Type B pancreatic cell (in vitro differentiated cells): ENCODE data around the gene MIPEP. TPM values are rescaled to one million over a fixed set of nuclear protein-coding genes. Genes with fewer than 3 reads are reported as not detected.
A peak's percentile ranks its signal among the peaks of the same experiment; 100 is the strongest.

ENCODE experiments used
- DNase-seq: peaks from one replicate; pipeline ENCODE4 v3.0.0; 2021; ENCODE audit warnings: mixed read lengths; ENCODE audit not compliant: unreplicated experiment; ENCODE audit errors: extremely low spot score
- H3K27ac Mint-ChIP-seq: 2 replicates; pipeline ENCODE4 v1.8.0; 2021; ENCODE audit warnings: mild to moderate bottlenecking, mixed read lengths
- H3K27me3 Mint-ChIP-seq: 2 replicates; pipeline ENCODE4 v1.8.0; 2021; ENCODE audit warnings: mixed read lengths
- H3K36me3 Mint-ChIP-seq: 2 replicates; pipeline ENCODE4 v1.8.0; 2021; ENCODE audit warnings: mixed read lengths
- H3K4me1 Mint-ChIP-seq: one replicate; pipeline ENCODE4 v1.8.0; 2021; ENCODE audit warnings: mixed read lengths; ENCODE audit not compliant: unreplicated experiment
- H3K4me3 Mint-ChIP-seq: 2 replicates; pipeline ENCODE4 v1.8.0; 2021; ENCODE audit warnings: mild to moderate bottlenecking, mixed read lengths
- H3K9me3 Mint-ChIP-seq: 2 replicates; pipeline ENCODE4 v1.8.0; 2021; ENCODE audit warnings: mixed read lengths
- total RNA-seq: library from RNA; stranded (reverse); gene quantifications from 2 replicates; pipeline ENCODE4 v1.2.1, GENCODE V29; 2021; ENCODE audit warnings: low replicate concordance
- TF ChIP-seq, protein P1 (sequence below): fragments of 200-600 bp; sonication (generic); conservative IDR thresholded peaks from 2 replicates; pipeline ENCODE4 v1.5.0; 2021; ENCODE audit warnings: antibody characterized with exemption, mild to moderate bottlenecking

The MIPEP gene
- total RNA-seq, 1 donor from 2014 or later, result 29.9 TPM

- peaks cover 8% of the 10 kb centered on the region for H3K9me3 Mint-ChIP-seq
- H3K27ac Mint-ChIP-seq, result no peak overlapping the region
- H3K4me1 Mint-ChIP-seq, result peaks cover 8% of the 10 kb centered on the region
- no peaks in the 10 kb centered on the region for H3K36me3 Mint-ChIP-seq
- H3K4me3 Mint-ChIP-seq, result no peak overlapping the region
- DNase-seq, result no peak
- TF ChIP-seq, protein P1, sequence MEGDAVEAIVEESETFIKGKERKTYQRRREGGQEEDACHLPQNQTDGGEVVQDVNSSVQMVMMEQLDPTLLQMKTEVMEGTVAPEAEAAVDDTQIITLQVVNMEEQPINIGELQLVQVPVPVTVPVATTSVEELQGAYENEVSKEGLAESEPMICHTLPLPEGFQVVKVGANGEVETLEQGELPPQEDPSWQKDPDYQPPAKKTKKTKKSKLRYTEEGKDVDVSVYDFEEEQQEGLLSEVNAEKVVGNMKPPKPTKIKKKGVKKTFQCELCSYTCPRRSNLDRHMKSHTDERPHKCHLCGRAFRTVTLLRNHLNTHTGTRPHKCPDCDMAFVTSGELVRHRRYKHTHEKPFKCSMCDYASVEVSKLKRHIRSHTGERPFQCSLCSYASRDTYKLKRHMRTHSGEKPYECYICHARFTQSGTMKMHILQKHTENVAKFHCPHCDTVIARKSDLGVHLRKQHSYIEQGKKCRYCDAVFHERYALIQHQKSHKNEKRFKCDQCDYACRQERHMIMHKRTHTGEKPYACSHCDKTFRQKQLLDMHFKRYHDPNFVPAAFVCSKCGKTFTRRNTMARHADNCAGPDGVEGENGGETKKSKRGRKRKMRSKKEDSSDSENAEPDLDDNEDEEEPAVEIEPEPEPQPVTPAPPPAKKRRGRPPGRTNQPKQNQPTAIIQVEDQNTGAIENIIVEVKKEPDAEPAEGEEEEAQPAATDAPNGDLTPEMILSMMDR, result no peak
- H3K27me3 Mint-ChIP-seq, result no peaks in the 10 kb centered on the region
These were observed 204.6 kb downstream of the MIPEP start for GRCh38 chr13:23684647-23685046.

GRCh38 chr13:23683084-23683483 is 206.1 kb downstream of the MIPEP start:
- H3K27me3 Mint-ChIP-seq, result no peaks in the 10 kb centered on the region
- peaks cover 8% of the 10 kb centered on the region for H3K9me3 Mint-ChIP-seq
- no peak overlapping the region for H3K27ac Mint-ChIP-seq
- H3K4me3 Mint-ChIP-seq, result no peak overlapping the region
- TF ChIP-seq, protein P1, result no peak
- H3K36me3 Mint-ChIP-seq, result peaks cover 10% of the 10 kb centered on the region
- H3K4me1 Mint-ChIP-seq, result peaks cover 8% of the 10 kb centered on the region
- no peak for DNase-seq

DNA sequence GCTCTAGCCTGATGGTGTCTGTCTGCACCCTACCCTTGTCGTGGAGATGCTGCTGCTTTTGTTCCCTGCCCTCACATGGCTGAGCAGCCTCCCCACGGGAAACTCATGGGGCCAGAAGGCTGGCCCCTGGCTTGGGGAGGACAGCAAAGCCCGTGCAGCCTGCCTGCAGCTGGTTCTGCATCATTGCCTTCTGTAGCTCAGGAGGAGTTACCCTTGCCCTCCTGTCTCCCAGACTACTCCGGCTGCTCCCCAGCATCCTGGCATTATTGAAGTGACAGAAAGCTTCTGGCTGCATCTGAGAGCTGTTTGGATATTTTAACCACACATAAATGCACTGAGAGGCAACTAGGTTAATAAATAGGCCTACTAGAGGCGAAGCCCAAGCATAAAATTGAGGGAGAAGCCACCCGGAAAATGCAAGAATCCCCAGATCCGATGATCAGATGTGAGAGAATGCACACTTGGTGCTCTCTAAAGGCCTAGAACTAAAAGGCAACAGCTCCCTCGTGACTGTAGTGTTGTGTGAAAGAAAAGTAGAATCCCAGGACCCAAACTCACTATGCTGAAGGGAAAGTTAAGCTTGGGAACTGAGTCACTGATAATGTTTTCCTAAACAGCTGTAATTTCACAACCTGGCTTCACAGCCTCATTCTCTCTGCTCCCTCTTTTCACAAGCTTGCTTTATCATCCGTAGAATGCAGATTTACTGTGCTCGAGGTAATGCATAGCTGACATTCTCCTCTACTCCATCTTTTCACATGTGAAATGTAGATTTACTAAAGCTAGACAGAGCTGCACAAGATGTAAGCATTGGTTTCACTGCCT is 208.1 kb downstream of the MIPEP start:
- Mint-ChIP-seq H3K9me3 (peaks cover 8% of the 10 kb centered on the region), H3K36me3 (peaks cover 16% of the 10 kb centered on the region), H3K27me3 (no peaks in the 10 kb centered on the region), H3K4me3 (no peak overlapping the region), H3K27ac (peak overlapping the region; percentile 12), H3K4me1 (peaks cover 13% of the 10 kb centered on the region)
- TF ChIP-seq, protein P1, result no peak
- DNase-seq, result no peak

Other genes with a start within 250 kb of the MIPEP start
- not detected in 2 replicates for gene C1QTNF9B, start 8.1 kb upstream of the MIPEP start, total RNA-seq